K562 (cell line): ENCODE data around the gene IMMP2L. TPM values are rescaled to one million over a fixed set of nuclear protein-coding genes. Genes with fewer than 3 reads are reported as not detected.

Experiments used
- DLX4 ChIP-seq: fragments of 250-450 bp; sonication (Bioruptor Pico); IDR thresholded peaks from 2 replicates; pipeline ENCODE4 v1.6.1; 2021; ENCODE audit warnings: mild to moderate bottlenecking
- PTBP1 ChIP-seq: fragments of 200-400 bp; formaldehyde crosslinking; IDR thresholded peaks from 2 replicates; pipeline ENCODE4 v1.6.1; 2017; ENCODE audit warnings: low read depth, low read length
- ZBTB17 ChIP-seq: fragments of 450-650 bp; formaldehyde crosslinking; IDR thresholded peaks from 2 replicates; pipeline ENCODE4 v1.4.0; 2020; ENCODE audit warnings: mild to moderate bottlenecking
- polyA plus RNA-seq, 8 experiments: library from polyadenylated mRNA; depleted of rRNA in 4 of 8; stranded (reverse) in 5 of 8; unstranded in 3 of 8; fragments of >200 nt; fragmentation: Nextera tagmentation in 2 of 8; fragmentation: Illumina TruSeq in 1 of 8; extraction: Ambion mirVana in 2 of 8; extraction: Trizol in 1 of 8; gene quantifications; 2 replicates each; pipeline versions ENCODE4 v1.2.1 to v1.2.3, GENCODE V29; 2011 to 2014; ENCODE audit warnings: inconsistent platforms in 1 of 8, missing spikeins in 1 of 8
- total RNA-seq, 7 experiments: library from RNA; depleted of rRNA in 6 of 7; stranded (reverse); fragments of >200 nt in 6 of 7; fragmentation: Illumina TruSeq in 2 of 7; extraction: Trizol in 2 of 7; gene quantifications; 2 replicates each; pipeline versions ENCODE4 v1.2.1 to v1.2.3, GENCODE V29; 2011 to 2021; ENCODE audit warnings: low replicate concordance in 1 of 7
- TF ChIP-seq, protein P1 (sequence below), 2 experiments: fragments of 200-800 bp in 1 of 2; sonication (Bioruptor generic) in 1 of 2; sonication (generic) in 1 of 2; formaldehyde crosslinking in 1 of 2; IDR thresholded peaks in 1 of 2; conservative IDR thresholded peaks in 1 of 2; 2 replicates each; pipeline versions ENCODE4 v1.5.0 to v1.6.1; 2016 to 2020; ENCODE audit warnings: missing compliant biosample characterization in 1 of 2, missing genetic modification characterization in 1 of 2, missing genetic modification reagents in 1 of 2
- TF ChIP-seq, protein P2 (sequence below): sonication (generic); formaldehyde crosslinking; IDR thresholded peaks from 2 replicates; pipeline ENCODE4 v1.8.1; 2022; ENCODE audit warnings: missing genetic modification reagents
- TF ChIP-seq, protein P3 (sequence below), 2 experiments: fragments of 450-650 bp; IDR thresholded peaks; 2 replicates each; pipeline ENCODE4 v1.6.1; 2016

Gene IMMP2L
- total and polyA plus RNA-seq, 9 of the 15 experiments (the other 6 are each of a cell fraction or from before 2014, with no cell fraction given): 29.7 to 116 (median 53.0) TPM

- TF ChIP-seq, protein P1, sequence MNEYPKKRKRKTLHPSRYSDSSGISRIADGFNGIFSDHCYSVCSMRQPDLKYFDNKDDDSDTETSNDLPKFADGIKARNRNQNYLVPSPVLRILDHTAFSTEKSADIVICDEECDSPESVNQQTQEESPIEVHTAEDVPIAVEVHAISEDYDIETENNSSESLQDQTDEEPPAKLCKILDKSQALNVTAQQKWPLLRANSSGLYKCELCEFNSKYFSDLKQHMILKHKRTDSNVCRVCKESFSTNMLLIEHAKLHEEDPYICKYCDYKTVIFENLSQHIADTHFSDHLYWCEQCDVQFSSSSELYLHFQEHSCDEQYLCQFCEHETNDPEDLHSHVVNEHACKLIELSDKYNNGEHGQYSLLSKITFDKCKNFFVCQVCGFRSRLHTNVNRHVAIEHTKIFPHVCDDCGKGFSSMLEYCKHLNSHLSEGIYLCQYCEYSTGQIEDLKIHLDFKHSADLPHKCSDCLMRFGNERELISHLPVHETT (CRISPR knock-in tag; conservative IDR thresholded peaks at IDR 0.05 in 1 of 2, IDR thresholded peaks at IDR 0.05 in 1 of 2): no peak
- TF ChIP-seq PTBP1 (no peak), ZBTB17 (CRISPR knock-in tag) (no peak), DLX4 (CRISPR knock-in tag) (no peak)
- TF ChIP-seq, protein P2, sequence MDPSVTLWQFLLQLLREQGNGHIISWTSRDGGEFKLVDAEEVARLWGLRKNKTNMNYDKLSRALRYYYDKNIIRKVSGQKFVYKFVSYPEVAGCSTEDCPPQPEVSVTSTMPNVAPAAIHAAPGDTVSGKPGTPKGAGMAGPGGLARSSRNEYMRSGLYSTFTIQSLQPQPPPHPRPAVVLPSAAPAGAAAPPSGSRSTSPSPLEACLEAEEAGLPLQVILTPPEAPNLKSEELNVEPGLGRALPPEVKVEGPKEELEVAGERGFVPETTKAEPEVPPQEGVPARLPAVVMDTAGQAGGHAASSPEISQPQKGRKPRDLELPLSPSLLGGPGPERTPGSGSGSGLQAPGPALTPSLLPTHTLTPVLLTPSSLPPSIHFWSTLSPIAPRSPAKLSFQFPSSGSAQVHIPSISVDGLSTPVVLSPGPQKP: no peak
- TF ChIP-seq, protein P3, sequence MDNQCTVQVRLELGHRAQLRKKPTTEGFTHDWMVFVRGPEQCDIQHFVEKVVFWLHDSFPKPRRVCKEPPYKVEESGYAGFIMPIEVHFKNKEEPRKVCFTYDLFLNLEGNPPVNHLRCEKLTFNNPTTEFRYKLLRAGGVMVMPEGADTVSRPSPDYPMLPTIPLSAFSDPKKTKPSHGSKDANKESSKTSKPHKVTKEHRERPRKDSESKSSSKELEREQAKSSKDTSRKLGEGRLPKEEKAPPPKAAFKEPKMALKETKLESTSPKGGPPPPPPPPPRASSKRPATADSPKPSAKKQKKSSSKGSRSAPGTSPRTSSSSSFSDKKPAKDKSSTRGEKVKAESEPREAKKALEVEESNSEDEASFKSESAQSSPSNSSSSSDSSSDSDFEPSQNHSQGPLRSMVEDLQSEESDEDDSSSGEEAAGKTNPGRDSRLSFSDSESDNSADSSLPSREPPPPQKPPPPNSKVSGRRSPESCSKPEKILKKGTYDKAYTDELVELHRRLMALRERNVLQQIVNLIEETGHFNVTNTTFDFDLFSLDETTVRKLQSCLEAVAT (IDR thresholded peaks at IDR 0.05): no peak
These were observed 719.5 kb downstream of the IMMP2L start (continued) for GRCh38 chr7:110842796-110843195.
